ENCODE measurements around the gene NAV3.

GRCh38 chr12:78057075-78057474 lies 226.4 kb downstream of the NAV3 start:
- TF ChIP-seq CTCF (IDR thresholded peaks at IDR 0.05; ENCODE audit: low read depth, low read length) (no peak), EZH2phosphoT487 (IDR thresholded peaks at IDR 0.05; ENCODE audit: low read depth) (no peak)

Data from OCI-LY3 (cell line).